Activated T-helper 2 cell treated with anti-CD3 and anti-CD28 coated beads, Interferon-gamma antibody, Interleukin-2, Interleukin-4, amounts not matched to agents 10 μg/mL and 5 μg/mL and 100 μg/mL, durations not matched to agents 14 hours and 24 hours and 36 hours (primary cell): Measurements from ENCODE around the gene PTPRG. TPM values are rescaled to one million over a fixed set of nuclear protein-coding genes. Genes with fewer than 3 reads are reported as not detected.

Experiments
- DNase-seq: peaks from one replicate; pipeline ENCODE4 v3.0.0; 2021; ENCODE audit warnings: low spot score
- H3K27ac Mint-ChIP-seq: one replicate; pipeline ENCODE4 v1.8.0; 2021; ENCODE audit warnings: mixed read lengths
- H3K27me3 Mint-ChIP-seq: one replicate; pipeline ENCODE4 v1.8.0; 2021; ENCODE audit warnings: low read depth, mixed read lengths
- H3K36me3 Mint-ChIP-seq: one replicate; pipeline ENCODE4 v1.8.0; 2021; ENCODE audit warnings: low read depth, mixed read lengths
- H3K4me1 Mint-ChIP-seq: one replicate; pipeline ENCODE4 v1.8.0; 2021; ENCODE audit warnings: low read depth, mixed read lengths
- H3K4me3 Mint-ChIP-seq: one replicate; pipeline ENCODE4 v1.8.0; 2021; ENCODE audit warnings: low read depth, mild to moderate bottlenecking, moderate library complexity, mixed read lengths
- H3K9me3 Mint-ChIP-seq: one replicate; pipeline ENCODE4 v1.8.0; 2021; ENCODE audit warnings: mixed read lengths
- intact Hi-C: fragments of 100-400 bp; cut with micrococcal nuclease; formaldehyde crosslinking; loops from one replicate; pipeline ENCODE4 v1.15.1; 2023
- total RNA-seq: library from RNA; stranded (reverse); gene quantifications from 2 replicates; pipeline ENCODE4 v1.2.3, GENCODE V29; 2022

The PTPRG gene
- total RNA-seq, 1 donor from 2014 or later, result 5.1 TPM

DNA sequence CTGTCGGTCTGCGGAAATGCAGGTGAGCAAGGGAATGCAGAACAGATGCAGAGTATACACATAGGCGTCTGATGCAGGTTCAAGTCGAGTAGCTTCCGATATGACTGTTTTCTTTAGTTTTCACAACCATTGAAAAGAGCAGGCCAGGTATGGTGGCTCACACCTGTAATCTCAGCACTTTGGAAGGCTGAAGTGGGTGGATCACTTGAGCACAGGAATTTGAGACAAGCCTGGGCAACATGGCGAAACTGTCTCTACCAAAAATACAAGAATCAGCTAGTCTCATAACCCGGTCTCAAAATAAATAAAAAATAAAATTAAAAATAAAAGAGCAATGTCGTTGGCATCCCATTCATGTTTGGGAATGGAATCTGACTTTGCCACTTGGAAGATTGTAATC lies 101.5 kb downstream of the PTPRG start:
- Mint-ChIP-seq H3K4me1 (no peaks in the 10 kb centered on the region), H3K27ac (no peak overlapping the region), H3K36me3 (no peaks in the 10 kb centered on the region), H3K4me3 (no peak overlapping the region), H3K9me3 (no peaks in the 10 kb centered on the region), H3K27me3 (no peaks in the 10 kb centered on the region)
- intact Hi-C loops, result no loop called here
- no peak for DNase-seq

DNA sequence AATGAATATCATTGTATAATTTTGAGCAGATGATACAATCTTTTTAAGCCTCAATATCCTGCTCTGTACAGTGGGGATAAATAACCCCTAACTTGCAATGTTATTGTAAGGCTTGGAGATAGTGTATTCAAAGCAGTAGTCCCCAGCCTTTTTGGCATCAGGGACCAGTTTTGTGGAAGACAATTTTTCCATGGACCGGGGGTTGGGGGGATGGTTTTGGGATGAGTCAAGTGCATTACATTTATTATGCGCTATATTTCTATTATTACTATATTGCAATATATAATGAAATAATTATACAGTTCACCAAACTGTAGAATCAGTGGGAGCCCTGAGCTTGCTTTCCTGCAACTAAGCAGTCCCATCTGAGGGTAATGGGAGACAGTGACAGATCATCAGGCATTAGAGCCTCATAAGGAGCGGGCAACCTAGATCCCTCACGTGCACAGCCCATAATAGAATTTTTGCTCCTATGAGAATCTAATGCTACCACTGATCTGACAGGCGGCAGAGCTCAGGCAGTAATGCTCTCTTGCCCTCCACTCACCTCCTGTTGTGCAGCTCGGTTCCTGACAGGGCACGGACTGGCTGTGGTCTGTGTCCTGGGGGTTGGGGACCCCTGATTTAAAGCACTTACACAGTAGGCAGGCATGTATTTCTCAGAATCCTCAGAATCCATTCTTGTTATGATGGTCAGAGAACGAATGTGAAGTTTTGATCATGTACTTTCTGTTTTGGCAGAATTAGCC lies 102.2 kb downstream of the PTPRG start:
- H3K27me3 Mint-ChIP-seq, result no peaks in the 10 kb centered on the region
- no peak overlapping the region for H3K27ac Mint-ChIP-seq
- no peaks in the 10 kb centered on the region for H3K9me3 Mint-ChIP-seq
- H3K4me1 Mint-ChIP-seq, result no peaks in the 10 kb centered on the region
- H3K36me3 Mint-ChIP-seq, result no peaks in the 10 kb centered on the region
- intact Hi-C loops, result no loop called here
- H3K4me3 Mint-ChIP-seq, result no peak overlapping the region
- no peak for DNase-seq

DNA sequence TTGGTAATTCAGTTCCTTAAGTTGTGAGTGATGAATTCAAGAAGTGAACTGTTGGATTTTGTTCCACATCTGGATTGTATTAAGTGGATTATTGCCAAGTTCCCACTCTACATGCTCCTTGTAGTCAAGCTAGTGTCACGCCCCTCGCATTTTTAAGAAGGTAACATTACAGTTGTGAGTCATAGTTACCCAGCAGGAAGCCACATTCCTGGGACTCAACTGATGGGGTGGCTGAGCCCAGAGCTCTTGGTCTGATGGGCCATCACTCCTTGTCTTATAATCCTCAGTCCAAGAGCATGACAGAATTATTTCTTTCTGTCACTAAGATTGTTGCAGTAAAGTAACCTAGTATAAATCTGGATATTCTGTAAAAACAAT lies 102.7 kb downstream of the PTPRG start:
- H3K4me1 Mint-ChIP-seq, result no peaks in the 10 kb centered on the region
- no peak overlapping the region for H3K4me3 Mint-ChIP-seq
- no peaks in the 10 kb centered on the region for H3K36me3 Mint-ChIP-seq
- no peak for DNase-seq
- H3K9me3 Mint-ChIP-seq, result no peaks in the 10 kb centered on the region
- no peak overlapping the region for H3K27ac Mint-ChIP-seq
- no peaks in the 10 kb centered on the region for H3K27me3 Mint-ChIP-seq
- intact Hi-C loops, result no loop called here

DNA sequence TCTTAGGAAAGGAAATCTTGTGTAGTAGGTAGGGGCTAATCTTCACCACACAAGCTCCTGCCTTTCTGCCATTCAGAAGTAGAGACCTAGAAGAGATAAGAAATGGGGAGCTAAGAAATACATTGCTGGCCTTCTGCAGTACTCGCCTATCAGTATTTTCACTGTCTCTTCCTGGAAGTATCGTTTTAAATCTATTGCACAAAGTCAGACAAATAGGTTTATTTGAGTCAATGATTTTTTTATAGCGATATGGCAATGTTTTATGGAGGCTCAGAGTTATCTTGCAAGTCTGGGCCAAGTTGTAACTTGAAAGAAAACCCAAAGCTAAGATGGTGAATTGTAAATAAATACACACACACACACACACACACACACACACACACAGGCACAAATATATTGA lies 103.8 kb downstream of the PTPRG start:
- H3K4me1 Mint-ChIP-seq, result no peaks in the 10 kb centered on the region

DNA sequence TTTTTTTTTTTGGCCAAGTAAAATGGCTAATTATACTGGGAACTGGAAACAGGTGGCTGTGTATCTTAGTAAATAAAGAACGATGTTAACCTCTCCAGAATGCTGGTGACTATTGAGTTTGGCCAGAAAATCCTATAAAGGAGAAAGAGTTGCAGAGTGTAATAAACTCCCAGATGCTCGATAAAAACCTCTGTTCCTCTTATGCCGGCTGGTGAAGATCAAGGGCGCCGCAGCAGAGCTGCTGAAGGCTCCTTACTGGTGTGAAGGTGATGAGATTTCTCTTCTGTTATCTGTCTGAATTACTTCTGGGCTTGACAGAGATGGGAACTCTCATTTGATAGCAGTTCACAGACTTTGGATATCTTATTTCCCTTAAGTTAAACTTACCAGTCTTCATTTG lies 104.6 kb downstream of the PTPRG start:
- no peaks in the 10 kb centered on the region for H3K27me3 Mint-ChIP-seq
- H3K4me1 Mint-ChIP-seq, result no peaks in the 10 kb centered on the region
- H3K36me3 Mint-ChIP-seq, result no peaks in the 10 kb centered on the region
- H3K4me3 Mint-ChIP-seq, result no peak overlapping the region
- H3K27ac Mint-ChIP-seq, result no peak overlapping the region
- no peak for DNase-seq
- intact Hi-C loops, result no loop called here
- no peaks in the 10 kb centered on the region for H3K9me3 Mint-ChIP-seq

More for the DNA sequence above, 103.8 kb downstream of the PTPRG start:
- no peak for DNase-seq
- Mint-ChIP-seq H3K9me3 (no peaks in the 10 kb centered on the region), H3K27ac (no peak overlapping the region), H3K27me3 (no peaks in the 10 kb centered on the region), H3K4me3 (no peak overlapping the region), H3K36me3 (no peaks in the 10 kb centered on the region)
- intact Hi-C loops, result no loop called here

GRCh38 chr3:61666615-61667330 lies 105.4 kb downstream of the PTPRG start:
- H3K4me1 Mint-ChIP-seq, result no peaks in the 10 kb centered on the region
- H3K27me3 Mint-ChIP-seq, result no peaks in the 10 kb centered on the region
- H3K4me3 Mint-ChIP-seq, result no peak overlapping the region
- DNase-seq, result no peak
- no peak overlapping the region for H3K27ac Mint-ChIP-seq
- intact Hi-C loops, result no loop called here
- H3K36me3 Mint-ChIP-seq, result no peaks in the 10 kb centered on the region
- no peaks in the 10 kb centered on the region for H3K9me3 Mint-ChIP-seq

- Mint-ChIP-seq H3K4me3 (no peak overlapping the region), H3K4me1 (no peaks in the 10 kb centered on the region), H3K9me3 (no peaks in the 10 kb centered on the region), H3K36me3 (no peaks in the 10 kb centered on the region), H3K27ac (no peak overlapping the region), H3K27me3 (no peaks in the 10 kb centered on the region)
- intact Hi-C loops, result no loop called here
- no peak for DNase-seq
These were observed 106.0 kb downstream of the PTPRG start for GRCh38 chr3:61667383-61667782.

DNA sequence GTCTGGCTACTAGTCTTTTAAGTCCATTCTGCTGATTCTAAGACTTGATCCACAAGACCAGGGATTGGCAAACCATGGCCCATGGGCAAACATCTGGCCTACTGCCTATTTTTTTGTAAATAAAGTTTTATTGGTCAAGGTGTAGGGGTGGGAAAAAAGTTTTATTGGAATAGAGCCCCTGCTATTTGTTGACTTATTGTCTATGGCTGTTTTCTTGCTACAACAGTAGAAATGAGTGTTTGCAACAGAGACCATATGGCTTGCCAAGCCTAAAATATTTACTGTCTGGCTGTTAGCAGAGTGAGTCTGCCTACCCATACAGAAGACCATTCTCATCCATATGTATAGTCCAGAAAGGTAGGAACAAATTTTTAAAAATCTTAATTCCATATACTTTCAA lies 106.4 kb downstream of the PTPRG start:
- Mint-ChIP-seq H3K27ac (no peak overlapping the region), H3K4me1 (no peaks in the 10 kb centered on the region), H3K36me3 (no peaks in the 10 kb centered on the region), H3K27me3 (no peaks in the 10 kb centered on the region), H3K9me3 (no peaks in the 10 kb centered on the region), H3K4me3 (no peak overlapping the region)
- DNase-seq, result no peak
- intact Hi-C loops, result no loop called here

- H3K9me3 Mint-ChIP-seq, result no peaks in the 10 kb centered on the region
- intact Hi-C loops, result no loop called here
- no peak overlapping the region for H3K4me3 Mint-ChIP-seq
- H3K27ac Mint-ChIP-seq, result no peak overlapping the region
- H3K27me3 Mint-ChIP-seq, result no peaks in the 10 kb centered on the region
- no peaks in the 10 kb centered on the region for H3K36me3 Mint-ChIP-seq
- no peaks in the 10 kb centered on the region for H3K4me1 Mint-ChIP-seq
- no peak for DNase-seq
These were observed 107.0 kb downstream of the PTPRG start for GRCh38 chr3:61668317-61668864.

GRCh38 chr3:61669203-61669602 lies 107.8 kb downstream of the PTPRG start:
- H3K4me1 Mint-ChIP-seq, result no peaks in the 10 kb centered on the region
- H3K27me3 Mint-ChIP-seq, result no peaks in the 10 kb centered on the region
- H3K27ac Mint-ChIP-seq, result no peak overlapping the region
- no peaks in the 10 kb centered on the region for H3K9me3 Mint-ChIP-seq
- H3K36me3 Mint-ChIP-seq, result no peaks in the 10 kb centered on the region
- intact Hi-C loops, result no loop called here
- no peak for DNase-seq
- no peak overlapping the region for H3K4me3 Mint-ChIP-seq

DNA sequence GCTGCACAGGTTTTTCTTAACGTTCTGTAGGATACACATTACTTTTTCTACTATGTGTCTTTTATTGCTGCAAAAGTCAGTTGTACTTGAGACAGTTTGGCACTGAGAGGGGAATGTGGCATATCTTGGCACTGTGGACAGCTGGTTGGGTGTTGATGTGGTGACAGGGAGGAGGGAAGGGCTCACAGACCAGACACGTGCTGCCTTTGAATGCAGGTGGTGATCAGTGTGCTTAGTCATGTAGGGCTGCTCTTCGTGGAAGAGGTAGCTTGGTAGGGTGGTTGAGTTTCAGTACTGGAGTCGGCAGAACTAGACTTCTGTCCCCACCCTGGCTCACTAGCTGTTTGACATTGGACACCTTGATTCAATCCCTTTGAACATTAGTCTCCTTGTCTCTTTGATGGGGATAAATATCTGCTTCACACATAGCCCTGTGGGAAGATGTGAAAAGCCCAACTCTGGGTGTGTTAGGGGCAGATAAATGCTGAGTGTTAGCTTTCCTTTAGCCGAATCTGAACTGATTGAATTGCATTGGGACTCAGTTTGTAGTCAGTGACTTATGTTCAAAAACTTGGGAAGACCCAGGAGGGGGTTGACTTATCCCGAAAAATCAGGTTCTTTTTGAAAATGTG lies 108.4 kb downstream of the PTPRG start:
- H3K27ac Mint-ChIP-seq, result no peak overlapping the region
- no peaks in the 10 kb centered on the region for H3K9me3 Mint-ChIP-seq
- H3K4me3 Mint-ChIP-seq, result no peak overlapping the region
- H3K4me1 Mint-ChIP-seq, result no peaks in the 10 kb centered on the region
- intact Hi-C loops, result no loop called here
- no peak for DNase-seq
- H3K27me3 Mint-ChIP-seq, result no peaks in the 10 kb centered on the region
- H3K36me3 Mint-ChIP-seq, result no peaks in the 10 kb centered on the region

- Mint-ChIP-seq H3K27me3 (no peaks in the 10 kb centered on the region), H3K4me3 (no peak overlapping the region), H3K9me3 (no peaks in the 10 kb centered on the region), H3K36me3 (no peaks in the 10 kb centered on the region), H3K4me1 (no peaks in the 10 kb centered on the region), H3K27ac (no peak overlapping the region)
- no peak for DNase-seq
- intact Hi-C loops, result no loop called here
These were observed 112.3 kb downstream of the PTPRG start for GRCh38 chr3:61673651-61674050.

DNA sequence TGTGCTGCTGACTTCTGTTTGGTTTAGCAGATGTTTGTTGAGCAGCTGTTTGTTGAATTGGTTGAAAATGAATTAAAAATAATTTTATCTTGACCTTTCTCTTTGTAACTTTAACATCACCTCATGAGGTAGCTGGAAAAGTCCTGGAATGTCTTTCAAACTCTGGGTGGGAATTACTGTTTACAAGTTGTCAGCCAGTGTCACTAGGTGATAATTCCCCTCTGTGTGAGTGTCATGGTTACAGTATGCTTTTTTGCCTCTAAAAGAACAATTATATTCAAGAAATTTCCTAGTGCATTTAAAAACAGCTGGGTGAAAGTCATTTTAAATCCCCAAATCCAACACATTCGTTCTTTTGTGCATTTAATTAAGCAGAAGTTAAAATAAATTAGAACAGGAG lies 113.2 kb downstream of the PTPRG start:
- Mint-ChIP-seq H3K27me3 (no peaks in the 10 kb centered on the region), H3K36me3 (no peaks in the 10 kb centered on the region), H3K4me3 (no peak overlapping the region), H3K27ac (no peak overlapping the region), H3K4me1 (no peaks in the 10 kb centered on the region), H3K9me3 (no peaks in the 10 kb centered on the region)
- intact Hi-C loops, result no loop called here
- DNase-seq, result no peak
